Parathyroid adenoma (tissue), 2 donors: Measurements from ENCODE around the gene POMT2.

Experiments used
- H2AFZ ChIP-seq: fragments of 300-600 bp; sonication (generic); one replicate; pipeline ENCODE4 v1.7.0; 2017; ENCODE audit warnings: antibody characterized with exemption, mild to moderate bottlenecking
- H3K27ac ChIP-seq: fragments of 300-600 bp; sonication (generic); one replicate; pipeline ENCODE4 v1.7.0; 2017
- H3K27me3 ChIP-seq: fragments of 300-600 bp; sonication (generic); one replicate; pipeline ENCODE4 v1.7.0; 2017; ENCODE audit warnings: low read length; ENCODE audit not compliant: control insufficient read depth, insufficient read depth
- H3K36me3 ChIP-seq: fragments of 300-600 bp; sonication (generic); one replicate; pipeline ENCODE4 v1.7.0; 2017; ENCODE audit warnings: low read length; ENCODE audit not compliant: control insufficient read depth, insufficient read depth
- H3K4me1 ChIP-seq: fragments of 300-600 bp; sonication (generic); one replicate; pipeline ENCODE4 v1.7.0; 2017; ENCODE audit warnings: control low read depth
- H3K4me2 ChIP-seq: fragments of 300-600 bp; sonication (generic); one replicate; pipeline ENCODE4 v1.7.0; 2017; ENCODE audit warnings: low read length
- H3K4me3 ChIP-seq: fragments of 300-600 bp; sonication (generic); one replicate; pipeline ENCODE4 v1.7.0; 2017; ENCODE audit warnings: low read depth, low read length
- H3K79me2 ChIP-seq: fragments of 300-600 bp; sonication (generic); one replicate; pipeline ENCODE4 v1.7.0; 2017; ENCODE audit warnings: control low read depth
- H3K9ac ChIP-seq: fragments of 300-600 bp; sonication (generic); one replicate; pipeline ENCODE4 v1.7.0; 2017; ENCODE audit warnings: mild to moderate bottlenecking
- H3K9me3 ChIP-seq: fragments of 300-600 bp; sonication (generic); one replicate; pipeline ENCODE4 v1.7.0; 2017; ENCODE audit warnings: low read length; ENCODE audit not compliant: control insufficient read depth
- CTCF ChIP-seq: fragments of 300-600 bp; sonication (generic); IDR thresholded peaks from one replicate; pipeline ENCODE4 v1.7.0; 2017; ENCODE audit warnings: antibody characterized with exemption, mild to moderate bottlenecking
- donor health status: primary hyperparathyroidism.

Gene POMT2

GRCh38 chr14:77270361-77271112 is 50.1 kb downstream of the POMT2 start:
- Histone ChIP-seq H3K4me3 (no peak overlapping the region), H3K79me2 (no peaks in the 10 kb centered on the region), H3K27me3 (no peaks in the 10 kb centered on the region), H2AFZ (peak overlapping the region; percentile 22), H3K4me2 (no peak overlapping the region), H3K9me3 (no peaks in the 10 kb centered on the region), H3K9ac (no peak overlapping the region), H3K36me3 (no peaks in the 10 kb centered on the region), H3K4me1 (no peaks in the 10 kb centered on the region), H3K27ac (no peak overlapping the region)
- TF ChIP-seq CTCF, result no peak

GRCh38 chr14:77268989-77269600 is 51.6 kb downstream of the POMT2 start:
- H2AFZ ChIP-seq, result no peak overlapping the region
- no peaks in the 10 kb centered on the region for H3K27me3 ChIP-seq

GRCh38 chr14:77267937-77268699 is 52.6 kb downstream of the POMT2 start:
- H3K4me1 ChIP-seq, result no peaks in the 10 kb centered on the region
- H2AFZ ChIP-seq, result no peak overlapping the region
- H3K4me3 ChIP-seq, result no peak overlapping the region
- no peaks in the 10 kb centered on the region for H3K9me3 ChIP-seq
- H3K9ac ChIP-seq, result no peak overlapping the region
- no peaks in the 10 kb centered on the region for H3K36me3 ChIP-seq
- no peak for TF ChIP-seq CTCF
- no peaks in the 10 kb centered on the region for H3K79me2 ChIP-seq
- no peak overlapping the region for H3K27ac ChIP-seq
- H3K4me2 ChIP-seq, result no peak overlapping the region
- no peaks in the 10 kb centered on the region for H3K27me3 ChIP-seq

More at GRCh38 chr14:77268989-77269600, 51.6 kb downstream of the POMT2 start:
- TF ChIP-seq CTCF, result no peak
- Histone ChIP-seq H3K4me2 (no peak overlapping the region), H3K4me3 (no peak overlapping the region), H3K79me2 (no peaks in the 10 kb centered on the region), H3K9me3 (no peaks in the 10 kb centered on the region), H3K36me3 (no peaks in the 10 kb centered on the region), H3K27ac (no peak overlapping the region), H3K4me1 (no peaks in the 10 kb centered on the region), H3K9ac (no peak overlapping the region)

- no peak for TF ChIP-seq CTCF
- H3K27ac ChIP-seq, result no peak overlapping the region
- H3K4me1 ChIP-seq, result no peaks in the 10 kb centered on the region
These were observed 54.3 kb downstream of the POMT2 start for GRCh38 chr14:77266336-77266735.

More at GRCh38 chr14:77266336-77266735, 54.3 kb downstream of the POMT2 start:
- H3K9ac ChIP-seq, result no peak overlapping the region
- H3K9me3 ChIP-seq, result no peaks in the 10 kb centered on the region
- H3K79me2 ChIP-seq, result no peaks in the 10 kb centered on the region
- H3K4me2 ChIP-seq, result no peak overlapping the region
- no peak overlapping the region for H2AFZ ChIP-seq
- H3K36me3 ChIP-seq, result no peaks in the 10 kb centered on the region
- no peak overlapping the region for H3K4me3 ChIP-seq
- no peaks in the 10 kb centered on the region for H3K27me3 ChIP-seq
